HG03159 (cell line): ENCODE data around the gene CORO2B.

Experiments used
- ATAC-seq: cut with Tn5 transposase; IDR thresholded peaks from one replicate; pipeline ENCODE4 v1.9.1; 2021; ENCODE audit warnings: mild to moderate bottlenecking, moderate library complexity; ENCODE audit not compliant: unreplicated experiment

Gene CORO2B

GRCh38 chr15:68763063-68763462 is 184.3 kb downstream of the CORO2B start:
- no peak for ATAC-seq

DNA sequence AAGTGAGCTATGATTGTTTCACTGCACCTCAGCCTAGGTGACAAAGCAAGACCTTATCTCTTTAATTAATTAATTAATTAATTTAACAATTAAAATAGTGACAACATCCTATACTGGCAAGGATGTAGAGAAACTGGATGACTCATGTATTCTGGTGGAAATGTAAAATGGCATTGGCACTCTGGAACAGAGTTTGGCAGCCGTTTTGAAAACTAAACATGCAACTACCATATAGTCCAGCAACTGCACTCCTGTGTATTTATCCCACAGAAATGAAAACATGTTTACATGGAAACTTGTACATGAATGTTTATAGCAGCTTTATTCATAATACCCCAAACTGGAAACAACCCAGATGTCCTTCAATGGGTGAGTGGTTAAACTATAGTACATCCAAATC is 185.3 kb downstream of the CORO2B start:
- ATAC-seq: no peak

DNA sequence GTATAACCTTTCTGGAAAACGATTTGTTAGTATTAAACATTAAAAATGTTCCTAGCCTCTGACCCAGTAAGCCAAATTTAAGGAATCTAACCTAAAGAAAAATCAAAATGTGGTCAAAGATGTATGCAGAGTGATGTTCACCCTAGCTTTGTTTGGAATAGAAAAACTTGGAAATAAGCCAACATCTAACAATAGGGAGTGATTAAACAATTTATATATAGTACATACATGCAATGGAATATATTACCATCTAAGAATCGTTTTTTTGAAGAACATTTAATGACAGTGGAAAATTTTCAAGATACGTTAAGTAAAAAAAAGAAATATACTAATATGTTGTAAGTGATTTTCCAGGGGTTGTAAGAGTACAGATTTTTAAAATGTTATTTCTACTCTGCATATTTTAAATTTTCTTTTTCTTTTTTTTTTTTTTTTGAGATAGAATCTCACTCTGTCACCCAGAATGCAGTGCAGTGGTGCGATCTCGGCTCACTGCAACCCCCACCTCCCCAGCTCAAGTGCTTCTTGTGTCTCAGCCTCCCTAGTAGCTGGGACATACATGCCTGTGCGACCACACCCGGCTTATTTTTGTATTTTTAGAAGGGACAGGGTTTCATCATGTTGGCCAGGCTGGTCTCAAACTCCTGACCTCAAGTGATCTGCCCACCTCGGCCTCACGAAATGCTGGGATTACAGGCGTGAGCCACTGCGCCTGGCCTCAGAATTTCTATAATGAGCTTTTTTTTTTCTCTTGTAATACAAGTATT is 187.0 kb downstream of the CORO2B start:
- ATAC-seq: no peak

DNA sequence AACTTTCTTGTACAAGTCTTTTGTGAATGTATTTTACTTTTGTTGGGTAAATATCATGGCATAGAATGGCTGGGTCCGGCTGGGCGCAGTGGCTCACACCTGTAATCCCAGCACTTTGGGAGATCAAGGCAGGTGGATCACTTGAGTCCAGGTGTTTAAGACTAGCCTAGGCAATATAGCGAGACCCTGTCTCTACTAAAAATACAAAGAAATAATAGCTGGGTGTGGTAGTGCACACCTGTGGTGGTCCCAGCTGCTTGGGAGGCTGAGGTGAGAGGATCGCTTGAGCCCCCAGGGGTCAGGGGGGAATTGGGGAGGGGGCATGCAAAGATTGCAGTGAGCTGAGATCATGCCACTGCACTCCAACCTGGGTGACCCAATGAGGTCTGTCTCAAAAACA is 189.0 kb downstream of the CORO2B start:
- no peak for ATAC-seq

- no peak for ATAC-seq
These were observed 189.5 kb downstream of the CORO2B start for GRCh38 chr15:68768321-68768720.

- ATAC-seq: no peak
These were observed 190.9 kb downstream of the CORO2B start for GRCh38 chr15:68769702-68770101.

- ATAC-seq: no peak
These were observed 191.4 kb downstream of the CORO2B start for GRCh38 chr15:68770216-68770615.

GRCh38 chr15:68773036-68773435 is 194.2 kb downstream of the CORO2B start:
- no peak for ATAC-seq

DNA sequence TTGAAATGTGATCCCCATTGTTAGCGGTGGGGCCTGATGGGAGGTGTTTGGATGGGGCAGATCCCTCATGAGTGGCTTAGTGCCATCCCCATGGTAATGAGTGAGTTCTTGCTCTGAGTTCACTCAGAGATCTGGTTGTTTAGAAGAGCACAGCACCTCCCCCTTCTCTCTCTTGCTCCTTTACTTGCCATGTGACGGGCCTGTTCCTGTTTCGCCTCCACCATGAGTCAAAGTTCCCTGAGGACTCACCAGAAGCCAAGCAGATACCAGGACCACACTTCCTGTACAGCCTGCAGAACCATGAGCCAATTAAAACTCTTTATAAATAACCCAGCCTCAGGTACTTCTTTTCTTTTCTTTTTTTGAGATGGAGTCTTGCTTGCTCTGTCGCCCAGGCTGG is 195.3 kb downstream of the CORO2B start:
- ATAC-seq: no peak

- no peak for ATAC-seq
These were observed 195.9 kb downstream of the CORO2B start for GRCh38 chr15:68774521-68775235.

DNA sequence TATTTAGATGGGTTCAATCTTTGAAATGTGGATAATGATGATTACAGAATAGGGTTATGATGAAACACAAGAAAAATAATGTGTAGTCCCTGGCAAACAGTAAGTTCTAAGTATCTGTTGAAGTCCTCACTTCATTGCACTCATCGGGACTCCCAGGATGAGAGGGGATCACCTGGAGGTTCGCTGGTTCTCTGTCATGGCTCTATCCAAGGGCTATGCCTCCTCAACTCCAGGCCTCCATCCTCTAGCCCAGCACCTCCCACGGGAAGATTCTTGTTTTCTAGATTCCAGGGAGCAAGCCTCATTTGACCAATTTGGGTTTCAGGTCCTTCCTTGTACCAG is 196.4 kb downstream of the CORO2B start:
- ATAC-seq: no peak

- no peak for ATAC-seq
These were observed 197.1 kb downstream of the CORO2B start for GRCh38 chr15:68775671-68776476.

DNA sequence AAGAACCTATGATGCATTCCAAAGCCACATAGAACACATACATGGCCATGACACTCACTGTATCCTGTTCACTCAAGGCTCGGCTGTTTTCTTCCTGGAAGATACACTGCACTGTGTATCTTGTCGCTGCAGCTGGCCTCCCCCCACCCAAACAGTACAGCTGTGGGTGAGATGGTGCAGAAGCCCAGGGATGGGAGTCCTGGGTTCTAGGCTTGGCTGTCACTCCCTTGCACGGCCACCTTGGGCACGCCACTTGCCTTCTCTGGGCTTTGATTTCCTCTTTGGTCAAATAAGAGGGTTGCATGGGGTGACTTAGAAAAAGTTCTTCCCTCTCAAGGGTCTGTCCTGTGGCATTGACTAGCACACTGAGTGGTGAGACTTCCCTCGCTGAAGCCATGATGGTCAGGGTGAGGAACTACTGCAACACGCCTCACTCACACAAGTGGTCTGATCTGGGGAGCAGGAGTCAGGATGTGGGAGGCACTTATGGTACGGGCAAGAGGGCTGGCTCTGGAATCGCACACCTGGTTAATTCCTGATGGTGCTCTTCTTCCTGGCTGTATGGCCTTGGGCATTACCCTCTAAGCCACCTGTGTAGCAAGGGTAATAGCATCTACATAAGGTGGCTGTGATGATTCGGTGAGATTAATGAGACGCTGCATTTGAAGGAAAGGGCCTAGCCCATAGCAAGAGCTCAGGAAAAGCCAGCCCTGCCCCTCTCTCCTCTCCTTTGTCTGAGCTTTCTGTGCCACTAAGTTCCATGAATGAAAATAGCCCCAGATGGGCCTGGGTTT is 197.9 kb downstream of the CORO2B start:
- ATAC-seq: no peak
